IMR-90 (cell line): ENCODE measurements around the gene PMEPA1.

Source experiments
- BHLHE40 ChIP-seq: fragments of 150-350 bp; IDR thresholded peaks from 2 replicates; pipeline ENCODE4 v1.6.1; 2016; ENCODE audit warnings: mild to moderate bottlenecking, low read depth, low read length
- CEBPB ChIP-seq: IDR thresholded peaks from 2 replicates; pipeline ENCODE4 v1.6.1; 2012; ENCODE audit warnings: low read depth, low read length, improper control_type of control experiment
- CTCF ChIP-seq: conservative IDR thresholded peaks from 2 replicates; pipeline ENCODE4 v1.5.1; 2012; ENCODE audit warnings: mild to moderate bottlenecking, low read depth, low read length, improper control_type of control experiment
- POLR2A ChIP-seq: IDR thresholded peaks from 2 replicates; pipeline ENCODE4 v1.6.1; 2012; ENCODE audit warnings: mild to moderate bottlenecking, low read depth, low read length
- USF2 ChIP-seq: fragments of 150-350 bp; IDR thresholded peaks from 2 replicates; pipeline ENCODE4 v1.6.1; 2017; ENCODE audit warnings: mild to moderate bottlenecking, antibody characterized with exemption, low read length, low read depth

GRCh38 chr20:57650266-57650665 lies 59.5 kb downstream of the PMEPA1 start:
- TF ChIP-seq CTCF (no peak), POLR2A (no peak), BHLHE40 (no peak), CEBPB (no peak), USF2 (no peak)
